Esophagus squamous epithelium (tissue), 4 donors: ENCODE measurements around the gene SNED1.

Source experiments
- CTCF ChIP-seq, 6 experiments: fragments of 450-650 bp in 4 of 6; fragments of 200-600 bp in 2 of 6; sonication (generic) in 2 of 6; IDR thresholded peaks; one replicate each; pipeline ENCODE4 v1.5.1; 2016 to 2019; ENCODE audit warnings: antibody characterized with exemption in 6 of 6, mild to moderate bottlenecking in 4 of 6, moderate library complexity in 4 of 6
- POLR2A ChIP-seq, 4 donors: fragments of 450-650 bp; IDR thresholded peaks; one replicate each; pipeline ENCODE4 v1.6.1; 2017; ENCODE audit warnings: antibody characterized with exemption in 4 of 4, mild to moderate bottlenecking in 4 of 4, moderate library complexity in 3 of 4

GRCh38 chr2:241065355-241065803, 67.0 kb downstream of the SNED1 start:
- TF ChIP-seq CTCF (IDR thresholded peaks at IDR 0.05), result no peak
- TF ChIP-seq POLR2A (IDR thresholded peaks at IDR 0.05), result no peak
